ENCODE measurements around the gene LCN6. TPM values are rescaled to one million over a fixed set of nuclear protein-coding genes. Genes with fewer than 3 reads are reported as not detected.
"Not testable (repeated sequence)": the region's sequence is repeated elsewhere in the genome, so short reads cannot be mapped to it uniquely, and the experiment has no call there.

LCN6 gene
- total and polyA plus RNA-seq, 2 donors (not counting 1 experiment from before 2014, with no cell fraction given): 0.18 TPM; not detected in 1

DNA sequence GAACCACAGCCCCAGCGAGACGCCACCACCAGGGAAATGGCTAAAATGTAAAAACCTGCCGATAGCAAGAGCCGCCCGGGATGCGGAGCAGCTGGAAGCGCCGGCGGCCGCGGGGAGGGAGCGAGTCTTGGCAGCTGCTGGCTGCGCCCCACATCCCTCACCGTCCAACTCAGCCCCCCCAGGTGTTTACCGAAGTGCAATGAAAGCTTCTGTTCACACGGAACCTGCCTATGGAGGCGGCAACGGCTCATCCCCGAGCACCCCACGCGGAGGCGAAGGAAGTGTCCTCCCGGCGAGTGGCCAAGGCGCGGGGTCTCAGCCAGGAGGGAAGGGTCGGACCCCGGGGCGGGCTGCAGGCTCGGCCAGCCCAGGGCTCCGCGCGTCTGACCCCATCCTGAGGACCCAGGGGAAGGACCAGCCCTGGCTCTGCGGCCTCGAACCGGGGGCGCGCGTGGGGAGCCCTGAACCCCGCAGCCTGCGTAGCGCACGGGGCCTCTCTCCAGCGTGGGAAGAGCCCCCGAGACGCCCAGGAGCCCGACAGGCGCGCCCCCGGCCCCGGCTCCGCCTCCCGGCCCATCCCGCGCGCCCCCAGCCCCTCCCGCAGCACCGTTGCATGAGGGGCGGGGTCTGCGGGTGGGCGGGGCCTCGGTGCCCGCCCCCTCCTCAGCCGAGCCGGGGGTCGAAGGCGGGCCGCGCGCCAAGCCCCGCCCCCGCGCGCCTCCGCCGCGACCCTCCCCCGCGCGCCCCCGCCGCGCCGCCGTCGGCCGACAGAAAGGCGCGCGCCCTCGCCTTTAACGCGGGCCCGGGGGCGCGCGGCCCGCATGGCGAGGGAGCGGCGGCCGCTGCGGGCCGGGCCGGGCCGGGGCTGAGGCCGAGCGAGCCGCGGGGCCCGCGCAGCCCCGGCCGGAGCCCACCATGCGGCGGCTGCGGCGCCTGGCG is 36.3 kb downstream of the LCN6 start, which contains the start of gene DIPK1B:
DIPK1B (plus strand) TSS at position 822 of the 939 bp plus-strand sequence; CDS start at position 916, 94 bp downstream.
- WGBS (ENCODE audit: insufficient coverage): 1% methylated on average over 119 of the region's 119 CpGs
- H3K36me3 ChIP-seq (replicated peaks in 1 of 2; ENCODE audit: control extremely low read depth in 1 of 2, control insufficient read depth in 1 of 2, extremely low read depth in 1 of 2, insufficient read depth in 2 of 2, low read length in 1 of 2): no peaks in the 10 kb centered on the region

DNA sequence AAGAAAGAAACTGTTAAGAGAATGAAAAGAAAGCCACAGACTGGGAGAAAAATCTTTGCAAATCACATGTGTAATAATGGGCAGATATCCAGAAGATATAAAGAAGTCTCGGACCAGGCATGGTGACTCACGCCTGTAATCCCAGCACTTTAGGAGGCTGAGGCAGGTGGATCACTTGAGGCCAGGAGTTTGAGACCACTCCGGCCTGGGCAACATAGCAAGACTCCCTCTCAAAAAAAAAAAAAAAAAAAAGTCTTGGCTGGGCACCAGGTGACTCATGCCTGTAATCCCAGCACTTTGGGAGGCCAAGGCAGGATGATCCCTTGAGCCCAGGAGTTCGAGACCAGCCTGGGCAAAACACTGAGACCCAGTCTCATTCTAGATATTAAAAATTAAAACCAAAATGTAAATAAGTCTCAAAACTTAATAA is 37.1 kb downstream of the LCN6 start:
- WGBS (ENCODE audit: insufficient coverage): no CpG with 5 or more reads among the region's 4 CpGs
- Mint-ChIP-seq H3K4me1 (peaks cover 21% of the 10 kb centered on the region), H3K4me3 (peak overlapping the region; percentile 80), H3K27me3 (peaks cover 21% of the 10 kb centered on the region)
- H3K27me3 ChIP-seq (replicated peaks in 1 of 4; ENCODE audit: control extremely low read depth in 1 of 4, control insufficient read depth in 3 of 4, insufficient read depth in 4 of 4, low read length in 3 of 4): peaks cover 0 to 39% (median 6%) of the 10 kb centered on the region in 4 experiments
- H3K36me3 ChIP-seq (replicated peaks in 1 of 2; ENCODE audit: control extremely low read depth in 1 of 2, control insufficient read depth in 1 of 2, extremely low read depth in 1 of 2, insufficient read depth in 2 of 2, low read length in 1 of 2); H3K9ac ChIP-seq (ENCODE audit: low read length); H3K27ac ChIP-seq (ENCODE audit: low read length in 2 of 2); H3K79me2 ChIP-seq (ENCODE audit: control insufficient read depth, insufficient read depth, low read length); ATAC-seq (ENCODE audit: low read depth); H3K9me3 ChIP-seq (ENCODE audit: control extremely low read depth in 1 of 3, control insufficient read depth in 2 of 3, insufficient read depth in 1 of 3, low read length in 2 of 3); H4K20me1 ChIP-seq (ENCODE audit: control insufficient read depth, insufficient read depth, low read length, poor library complexity, severe bottlenecking); H3K27ac Mint-ChIP-seq; H3K9me3 Mint-ChIP-seq (ENCODE audit: insufficient read depth); DNase-seq; POLR2A ChIA-PET; H2AFZ ChIP-seq (ENCODE audit: insufficient read depth, low read depth, low read length, poor library complexity, severe bottlenecking): not testable (repeated sequence)
- intact Hi-C loops (cut with micrococcal nuclease): loop anchor here (10.0 kb wide), 1 partner anchor 46 kb away; the partner anchor contains the start of gene EGFL7
- peak overlapping the region in 1 of 5 experiments; percentile 45 for H3K4me3 ChIP-seq (ENCODE audit: control extremely low read depth in 1 of 5, extremely low read depth in 1 of 5, insufficient read depth in 1 of 5, low read depth in 2 of 5, low read length in 4 of 5)
- CTCF ChIA-PET: interaction anchor here (0.7 to 1.0 kb wide), 2 partner anchors 25 to 131 kb away, joined by 3 read pairs; no protein-coding TSS in a partner anchor
- peaks cover 31 to 33% of the 10 kb centered on the region in 2 donors for H3K4me1 ChIP-seq (ENCODE audit: control insufficient read depth in 2 of 2, insufficient read depth in 2 of 2, low read length in 2 of 2)
- H3K4me2 ChIP-seq (replicated peaks; ENCODE audit: low read depth, low read length, poor library complexity, severe bottlenecking): peak overlapping the region; percentile 79

More for the DNA sequence above, 36.3 kb downstream of the LCN6 start, which contains the start of gene DIPK1B:
- intact Hi-C loops (cut with micrococcal nuclease): loop anchor here (10.0 kb wide), 1 partner anchor 47 kb away; the partner anchor contains the start of gene EGFL7
- H3K9me3 Mint-ChIP-seq (ENCODE audit: insufficient read depth): no peaks in the 10 kb centered on the region
- Histone ChIP-seq H3K4me2 (replicated peaks; ENCODE audit: low read depth, low read length, poor library complexity, severe bottlenecking) (peak within 1 kb of the TSS; percentile 82), H3K79me2 (ENCODE audit: control insufficient read depth, insufficient read depth, low read length) (peaks cover 4% of the 10 kb centered on the region), H3K9me3 (ENCODE audit: control extremely low read depth in 1 of 3, control insufficient read depth in 2 of 3, insufficient read depth in 1 of 3, low read length in 2 of 3) (peaks cover 0 to 4% (median 0%) of the 10 kb centered on the region in 3 donors), H2AFZ (ENCODE audit: insufficient read depth, low read depth, low read length, poor library complexity, severe bottlenecking) (peak within 1 kb of the TSS; percentile 47), H3K27ac (ENCODE audit: low read length in 2 of 2) (no peak within 1 kb of the TSS), H3K4me3 (ENCODE audit: control extremely low read depth in 1 of 5, extremely low read depth in 1 of 5, insufficient read depth in 1 of 5, low read depth in 2 of 5, low read length in 4 of 5) (peak within 1 kb of the TSS in 4 of 5 experiments; percentile 33 to 48 (median 42)), H3K9ac (ENCODE audit: low read length) (peak within 1 kb of the TSS; percentile 57), H3K4me1 (ENCODE audit: control insufficient read depth in 2 of 2, insufficient read depth in 2 of 2, low read length in 2 of 2) (peaks cover 31 to 33% of the 10 kb centered on the region in 2 donors), H3K27me3 (replicated peaks in 1 of 4; ENCODE audit: control extremely low read depth in 1 of 4, control insufficient read depth in 3 of 4, insufficient read depth in 4 of 4, low read length in 3 of 4) (peaks cover 0 to 39% (median 6%) of the 10 kb centered on the region in 4 experiments), H4K20me1 (ENCODE audit: control insufficient read depth, insufficient read depth, low read length, poor library complexity, severe bottlenecking) (no peaks in the 10 kb centered on the region)
- H3K4me1 Mint-ChIP-seq: peaks cover 21% of the 10 kb centered on the region
- ChIA-PET POLR2A (no interaction called here), CTCF (interaction anchor here (1.0 kb wide), 1 partner anchor 26 kb away, joined by 3 read pairs; no protein-coding TSS in a partner anchor)
- TF ChIP-seq EZH2 (IDR thresholded peaks at IDR 0.05; ENCODE audit: borderline replicate concordance, insufficient read depth, low read depth, low read length, poor library complexity, severe bottlenecking): no peak
- TF ChIP-seq, protein P1, sequence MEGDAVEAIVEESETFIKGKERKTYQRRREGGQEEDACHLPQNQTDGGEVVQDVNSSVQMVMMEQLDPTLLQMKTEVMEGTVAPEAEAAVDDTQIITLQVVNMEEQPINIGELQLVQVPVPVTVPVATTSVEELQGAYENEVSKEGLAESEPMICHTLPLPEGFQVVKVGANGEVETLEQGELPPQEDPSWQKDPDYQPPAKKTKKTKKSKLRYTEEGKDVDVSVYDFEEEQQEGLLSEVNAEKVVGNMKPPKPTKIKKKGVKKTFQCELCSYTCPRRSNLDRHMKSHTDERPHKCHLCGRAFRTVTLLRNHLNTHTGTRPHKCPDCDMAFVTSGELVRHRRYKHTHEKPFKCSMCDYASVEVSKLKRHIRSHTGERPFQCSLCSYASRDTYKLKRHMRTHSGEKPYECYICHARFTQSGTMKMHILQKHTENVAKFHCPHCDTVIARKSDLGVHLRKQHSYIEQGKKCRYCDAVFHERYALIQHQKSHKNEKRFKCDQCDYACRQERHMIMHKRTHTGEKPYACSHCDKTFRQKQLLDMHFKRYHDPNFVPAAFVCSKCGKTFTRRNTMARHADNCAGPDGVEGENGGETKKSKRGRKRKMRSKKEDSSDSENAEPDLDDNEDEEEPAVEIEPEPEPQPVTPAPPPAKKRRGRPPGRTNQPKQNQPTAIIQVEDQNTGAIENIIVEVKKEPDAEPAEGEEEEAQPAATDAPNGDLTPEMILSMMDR (IDR thresholded peaks at IDR 0.05): no peak
- H3K27ac Mint-ChIP-seq: peak within 1 kb of the TSS; percentile 70
- H3K27me3 Mint-ChIP-seq: peaks cover 23% of the 10 kb centered on the region
- ATAC-seq (ENCODE audit: low read depth): peak; percentile 55
- H3K4me3 Mint-ChIP-seq: peak within 1 kb of the TSS; percentile 80
- DNase-seq: peak; percentile 67
